ENCODE measurements around the gene HSD11B1.

Gene HSD11B1

DNA sequence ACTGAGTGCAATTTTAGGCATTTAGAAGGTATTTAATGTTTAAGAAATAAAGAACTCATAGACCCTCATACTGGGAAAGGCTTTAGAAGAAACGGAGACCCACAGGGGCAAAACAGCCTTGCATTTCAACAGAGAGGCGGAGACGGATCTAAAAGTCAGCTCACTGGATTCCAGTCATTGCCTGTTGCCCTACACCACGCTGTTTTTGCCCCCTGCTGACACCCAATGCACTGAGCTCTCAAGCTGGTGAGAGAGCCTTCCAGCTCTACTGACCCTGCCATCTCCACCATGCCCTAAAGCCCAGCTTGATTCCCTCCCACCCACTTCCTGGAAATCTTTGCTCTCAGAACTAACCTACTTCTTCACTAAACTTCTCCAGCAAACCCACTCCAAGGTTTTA lies 44.0 kb downstream of the HSD11B1 start:
- Histone ChIP-seq H3K9ac (ENCODE audit: insufficient read length) (no peak overlapping the region), H3K9me3 (ENCODE audit: low read depth, low read length) (no peaks in the 10 kb centered on the region), H3K36me3 (ENCODE audit: insufficient read depth, low read length) (no peaks in the 10 kb centered on the region), H3K27ac (no peak overlapping the region), H3K4me3 (no peak overlapping the region)
- DNase-seq (ENCODE audit: low read depth, low spot score) = no peak
- TF ChIP-seq POLR2AphosphoS5 (IDR thresholded peaks at IDR 0.05; ENCODE audit: borderline replicate concordance, low read depth, low read length) (no peak), EZH2 (IDR thresholded peaks at IDR 0.05) (no peak), FOXP2 (optimal IDR thresholded peaks at IDR 0.05; ENCODE audit: control extremely low read depth, extremely low read length, insufficient read depth) (no peak)

DNA sequence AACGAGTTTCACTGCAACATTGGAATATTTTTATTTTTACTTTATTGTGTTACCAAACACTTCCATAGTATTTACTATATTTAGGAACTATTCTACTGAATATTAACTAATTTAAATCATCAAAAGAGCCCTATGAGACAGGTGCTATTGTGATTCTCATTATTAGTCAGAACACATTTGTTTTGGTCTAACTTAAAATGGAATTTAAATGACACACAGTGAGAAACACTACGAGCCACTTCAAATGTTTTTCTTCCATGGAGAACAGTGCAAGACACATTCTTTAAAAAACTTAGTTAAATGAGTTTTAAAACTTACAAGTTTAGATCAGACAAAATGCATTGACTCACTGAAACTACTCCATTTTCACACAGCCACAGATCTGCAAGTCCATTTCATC lies 44.6 kb downstream of the HSD11B1 start:
- H3K9me3 ChIP-seq (ENCODE audit: low read depth, low read length) = no peaks in the 10 kb centered on the region
- no peak overlapping the region for H3K4me3 ChIP-seq
- H3K36me3 ChIP-seq (ENCODE audit: insufficient read depth, low read length) = no peaks in the 10 kb centered on the region
- no peak overlapping the region for H3K9ac ChIP-seq (ENCODE audit: insufficient read length)
- DNase-seq (ENCODE audit: low read depth, low spot score) = no peak
- H3K27ac ChIP-seq = no peak overlapping the region
- TF ChIP-seq EZH2 (IDR thresholded peaks at IDR 0.05) (no peak), POLR2AphosphoS5 (IDR thresholded peaks at IDR 0.05; ENCODE audit: borderline replicate concordance, low read depth, low read length) (no peak), FOXP2 (optimal IDR thresholded peaks at IDR 0.05; ENCODE audit: control extremely low read depth, extremely low read length, insufficient read depth) (no peak)

DNA sequence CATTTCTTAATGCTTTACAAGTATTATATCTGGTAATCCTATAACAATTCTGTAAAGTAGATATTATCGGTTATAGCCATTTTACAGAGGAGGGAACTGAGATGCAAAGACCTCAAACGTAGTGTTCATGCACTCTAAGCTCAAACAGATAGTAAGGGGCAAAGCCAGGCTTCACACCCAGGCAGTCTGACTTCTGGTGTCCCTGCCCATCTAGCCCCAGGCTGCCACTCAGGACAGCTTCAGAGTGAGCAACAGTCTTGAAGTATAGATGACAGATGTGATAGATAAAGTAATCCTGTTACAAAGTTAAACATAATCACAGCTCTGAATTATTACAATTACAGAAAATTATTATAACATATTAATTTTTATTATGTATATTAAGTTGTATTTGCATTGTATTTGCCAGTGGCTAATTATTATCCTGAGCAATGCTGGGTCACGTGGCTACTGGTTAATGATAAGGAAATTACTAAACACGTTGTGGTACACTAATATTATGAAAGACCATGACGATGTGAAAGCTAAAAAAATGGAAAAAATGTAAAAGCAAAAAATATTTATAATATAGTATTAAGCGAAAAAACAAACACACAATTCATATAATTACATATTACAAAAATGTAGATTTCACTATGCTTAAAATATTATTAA lies 45.2 kb downstream of the HSD11B1 start:
- DNase-seq (ENCODE audit: low read depth, low spot score) = no peak
- Histone ChIP-seq H3K9me3 (ENCODE audit: low read depth, low read length) (no peaks in the 10 kb centered on the region), H3K27ac (no peak overlapping the region), H3K36me3 (ENCODE audit: insufficient read depth, low read length) (no peaks in the 10 kb centered on the region), H3K9ac (ENCODE audit: insufficient read length) (no peak overlapping the region), H3K4me3 (no peak overlapping the region)
- no peak for TF ChIP-seq FOXP2 (optimal IDR thresholded peaks at IDR 0.05; ENCODE audit: control extremely low read depth, extremely low read length, insufficient read depth)
- no peak for TF ChIP-seq EZH2 (IDR thresholded peaks at IDR 0.05)
- TF ChIP-seq POLR2AphosphoS5 (IDR thresholded peaks at IDR 0.05; ENCODE audit: borderline replicate concordance, low read depth, low read length) = no peak

DNA sequence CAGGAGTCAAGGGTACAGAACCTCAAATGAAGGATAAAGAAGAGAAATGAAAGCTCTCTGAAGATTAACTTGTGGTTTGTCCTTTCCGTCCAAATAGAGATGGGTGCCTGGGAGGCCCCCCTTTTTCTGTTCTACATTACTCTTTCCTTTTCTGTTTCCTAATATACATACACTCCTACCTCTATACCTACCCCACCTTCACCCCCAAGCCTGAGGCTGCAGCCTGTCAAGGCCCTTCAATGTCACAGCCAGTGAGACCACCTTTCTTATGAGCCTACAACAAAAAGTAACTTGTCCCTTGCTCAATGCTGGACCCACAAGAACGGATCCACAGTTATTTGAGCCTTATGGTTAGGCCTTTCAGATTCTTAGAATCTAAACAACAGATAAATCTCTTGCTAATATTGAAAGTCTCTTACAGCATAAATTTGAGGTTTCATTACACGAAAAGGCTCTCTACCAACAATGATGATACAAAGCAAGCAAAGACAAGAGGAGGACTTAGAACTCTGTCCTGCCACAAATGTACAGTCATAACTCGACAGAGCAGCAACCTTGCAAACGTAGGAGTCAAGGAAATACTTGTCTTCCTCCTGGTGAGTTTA lies 47.1 kb downstream of the HSD11B1 start:
- H3K9ac ChIP-seq (ENCODE audit: insufficient read length) = no peak overlapping the region
- no peak for TF ChIP-seq EZH2 (IDR thresholded peaks at IDR 0.05)
- TF ChIP-seq POLR2AphosphoS5 (IDR thresholded peaks at IDR 0.05; ENCODE audit: borderline replicate concordance, low read depth, low read length) = no peak
- TF ChIP-seq FOXP2 (optimal IDR thresholded peaks at IDR 0.05; ENCODE audit: control extremely low read depth, extremely low read length, insufficient read depth) = no peak
- H3K36me3 ChIP-seq (ENCODE audit: insufficient read depth, low read length) = no peaks in the 10 kb centered on the region
- no peaks in the 10 kb centered on the region for H3K9me3 ChIP-seq (ENCODE audit: low read depth, low read length)
- H3K4me3 ChIP-seq = no peak overlapping the region
- no peak overlapping the region for H3K27ac ChIP-seq
- no peak for DNase-seq (ENCODE audit: low read depth, low spot score)

DNA sequence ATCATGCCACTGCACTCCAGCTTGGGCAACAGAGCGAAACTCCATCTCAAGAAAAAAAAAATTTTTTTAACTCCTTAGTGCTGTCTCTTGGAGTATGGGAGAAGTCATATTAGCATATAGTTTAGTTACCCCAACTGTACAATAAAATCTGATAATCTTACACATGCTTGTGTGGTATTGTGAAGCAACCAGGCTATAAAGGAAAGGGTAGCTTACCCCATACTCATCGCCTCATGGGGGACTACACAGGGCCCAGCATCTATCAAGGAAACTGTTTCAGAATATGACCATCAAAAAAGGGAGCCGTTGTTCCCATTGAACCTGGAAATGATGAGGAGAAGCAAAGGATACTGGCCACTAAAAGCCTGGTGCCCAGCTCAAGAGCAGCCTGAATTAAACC lies 48.2 kb downstream of the HSD11B1 start:
- H3K36me3 ChIP-seq (ENCODE audit: insufficient read depth, low read length) = no peaks in the 10 kb centered on the region
- TF ChIP-seq POLR2AphosphoS5 (IDR thresholded peaks at IDR 0.05; ENCODE audit: borderline replicate concordance, low read depth, low read length) = no peak
- TF ChIP-seq EZH2 (IDR thresholded peaks at IDR 0.05) = no peak
- TF ChIP-seq FOXP2 (optimal IDR thresholded peaks at IDR 0.05; ENCODE audit: control extremely low read depth, extremely low read length, insufficient read depth) = no peak
- no peak for DNase-seq (ENCODE audit: low read depth, low spot score)

DNA sequence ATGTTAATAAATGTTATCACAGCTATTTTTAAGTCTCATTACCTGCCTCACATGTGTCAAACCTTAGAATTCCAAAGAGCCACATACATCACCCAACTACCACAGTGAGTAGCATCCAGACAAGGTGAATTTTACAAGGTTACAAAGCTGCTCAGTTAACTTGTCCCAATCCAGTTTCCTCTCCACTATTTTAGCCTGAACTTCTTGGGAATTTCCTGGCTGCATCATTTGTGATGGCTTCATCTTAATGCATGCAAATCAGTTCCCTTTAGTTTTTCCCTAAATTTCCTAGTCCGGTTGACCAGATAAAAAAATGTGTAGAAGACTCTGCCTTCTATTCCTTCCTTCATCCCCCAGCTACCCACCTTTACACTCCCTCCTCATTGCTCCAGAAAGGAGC lies 50.6 kb downstream of the HSD11B1 start:
- H3K36me3 ChIP-seq (ENCODE audit: insufficient read depth, low read length) = no peaks in the 10 kb centered on the region
- no peaks in the 10 kb centered on the region for H3K9me3 ChIP-seq (ENCODE audit: low read depth, low read length)
- no peak overlapping the region for H3K4me3 ChIP-seq
- no peak for DNase-seq (ENCODE audit: low read depth, low spot score)
- H3K27ac ChIP-seq = no peak overlapping the region
- H3K9ac ChIP-seq (ENCODE audit: insufficient read length) = no peak overlapping the region
- TF ChIP-seq FOXP2 (optimal IDR thresholded peaks at IDR 0.05; ENCODE audit: control extremely low read depth, extremely low read length, insufficient read depth) = no peak
- TF ChIP-seq POLR2AphosphoS5 (IDR thresholded peaks at IDR 0.05; ENCODE audit: borderline replicate concordance, low read depth, low read length) = no peak
- no peak for TF ChIP-seq EZH2 (IDR thresholded peaks at IDR 0.05)

More for the DNA sequence above, 48.2 kb downstream of the HSD11B1 start:
- H3K9me3 ChIP-seq (ENCODE audit: low read depth, low read length) = no peaks in the 10 kb centered on the region
- no peak overlapping the region for H3K4me3 ChIP-seq
- no peak overlapping the region for H3K27ac ChIP-seq
- no peak overlapping the region for H3K9ac ChIP-seq (ENCODE audit: insufficient read length)

DNA sequence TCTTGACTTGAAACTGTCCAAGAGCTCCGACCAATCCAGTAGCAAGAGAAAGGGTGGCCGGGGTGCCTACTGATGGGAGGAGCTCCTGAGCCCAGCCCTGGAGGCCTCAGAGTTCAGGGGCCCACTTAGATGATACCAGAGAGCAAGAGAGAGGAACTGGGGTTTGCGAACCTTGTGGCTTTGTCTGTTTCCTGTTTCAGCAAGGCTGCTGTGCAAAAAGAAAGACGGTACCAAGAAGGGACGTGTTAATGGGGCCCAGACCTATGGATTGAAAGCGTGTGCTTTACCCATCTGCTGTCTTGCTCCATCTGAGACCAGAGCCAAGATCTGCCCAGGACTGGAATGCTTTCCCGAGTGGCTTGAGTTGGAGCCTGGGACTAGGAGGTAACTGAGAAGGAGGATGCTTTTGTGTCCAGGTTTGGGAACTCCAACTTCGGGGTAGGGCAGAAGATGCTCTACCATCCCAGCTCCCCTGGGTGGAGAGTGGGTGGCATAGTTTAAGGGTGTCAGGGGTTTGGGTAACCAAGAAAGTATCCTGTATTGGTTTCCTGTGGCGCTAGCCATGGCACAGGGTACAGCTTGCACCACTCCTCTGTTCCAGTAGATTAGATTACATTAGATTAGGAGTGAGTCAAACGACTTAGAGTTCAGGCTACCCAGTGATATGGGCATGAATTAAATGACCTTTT lies 51.4 kb downstream of the HSD11B1 start, which contains the start of gene TRAF3IP3:
TSS of gene TRAF3IP3 (plus strand) at position 128 of the 689 bp plus-strand sequence. CDS start 3,987 bp downstream, outside the sequence.
- no peak for DNase-seq (ENCODE audit: low read depth, low spot score)
- H3K36me3 ChIP-seq (ENCODE audit: insufficient read depth, low read length) = no peaks in the 10 kb centered on the region
- H3K4me3 ChIP-seq = no peak within 1 kb of the TSS
- H3K9ac ChIP-seq (ENCODE audit: insufficient read length) = no peak within 1 kb of the TSS
- TF ChIP-seq EZH2 (IDR thresholded peaks at IDR 0.05) = no peak
- no peak for TF ChIP-seq POLR2AphosphoS5 (IDR thresholded peaks at IDR 0.05; ENCODE audit: borderline replicate concordance, low read depth, low read length)
- TF ChIP-seq FOXP2 (optimal IDR thresholded peaks at IDR 0.05; ENCODE audit: control extremely low read depth, extremely low read length, insufficient read depth) = no peak
- no peak within 1 kb of the TSS for H3K27ac ChIP-seq
- H3K9me3 ChIP-seq (ENCODE audit: low read depth, low read length) = no peaks in the 10 kb centered on the region

DNA sequence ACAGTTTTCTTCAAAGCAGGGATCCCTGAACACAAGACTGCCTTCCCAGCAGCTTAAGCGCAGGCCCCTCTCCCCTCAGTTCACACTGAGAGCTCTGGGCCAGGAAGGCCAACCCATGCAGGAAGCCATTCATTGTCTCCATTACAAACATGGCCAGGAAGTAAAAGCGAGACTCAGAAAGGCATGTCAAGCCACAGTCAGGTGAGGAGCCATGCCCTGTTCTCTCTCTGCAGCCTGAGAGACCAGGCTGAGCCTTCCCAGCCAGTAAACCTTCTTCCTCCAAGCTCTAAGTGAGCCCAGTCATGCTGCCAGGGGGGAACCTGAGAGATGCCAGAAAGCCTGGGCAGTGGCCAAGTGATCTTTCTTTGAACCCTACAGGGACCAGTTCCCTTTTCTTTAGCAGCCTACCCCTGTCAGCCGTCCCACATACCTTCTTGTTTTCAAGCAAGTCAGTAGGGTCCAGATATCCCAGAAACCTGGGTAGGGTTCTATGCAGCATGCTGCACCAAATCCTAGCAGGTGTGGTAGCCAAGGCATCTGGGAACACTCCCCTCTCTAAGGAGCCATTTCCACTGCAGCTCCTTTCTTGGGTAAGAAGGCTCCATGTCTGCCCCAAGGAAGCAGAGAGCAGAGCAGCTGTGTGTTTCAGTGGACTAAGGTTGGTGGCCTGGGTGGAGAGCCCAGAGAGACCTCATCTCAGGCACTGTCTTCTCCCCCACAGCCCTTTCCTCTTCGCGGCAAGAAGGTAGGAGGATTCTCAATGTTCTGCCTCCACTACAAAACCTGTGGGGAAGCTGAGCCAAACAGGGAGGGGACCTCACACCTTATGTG lies 52.2 kb downstream of the HSD11B1 start:
- no peak overlapping the region for H3K4me3 ChIP-seq

More for the DNA sequence above, 52.2 kb downstream of the HSD11B1 start:
- no peak for TF ChIP-seq FOXP2 (optimal IDR thresholded peaks at IDR 0.05; ENCODE audit: control extremely low read depth, extremely low read length, insufficient read depth)
- TF ChIP-seq POLR2AphosphoS5 (IDR thresholded peaks at IDR 0.05; ENCODE audit: borderline replicate concordance, low read depth, low read length) = no peak
- TF ChIP-seq EZH2 (IDR thresholded peaks at IDR 0.05) = no peak
- Histone ChIP-seq H3K36me3 (ENCODE audit: insufficient read depth, low read length) (no peaks in the 10 kb centered on the region), H3K9me3 (ENCODE audit: low read depth, low read length) (no peaks in the 10 kb centered on the region), H3K27ac (no peak overlapping the region), H3K9ac (ENCODE audit: insufficient read length) (no peak overlapping the region)
- DNase-seq (ENCODE audit: low read depth, low spot score) = no peak

Data from SK-N-MC (cell line).